Fibroblast of villous mesenchyme (primary cell): Measurements from ENCODE around the gene BBS1. TPM values are rescaled to one million over a fixed set of nuclear protein-coding genes. Genes with fewer than 3 reads are reported as not detected.

ENCODE experiments used
- DNase-seq: peaks from one replicate; pipeline ENCODE4 v3.0.0-alpha.2; 2010; ENCODE audit warnings: low read depth
- H3K4me3 ChIP-seq: 2 replicates; pipeline ENCODE4 v1.5.1; 2011; ENCODE audit warnings: low read depth, mild to moderate bottlenecking, low read length
- CTCF ChIP-seq: IDR thresholded peaks from 2 replicates; pipeline ENCODE4 v1.5.1; 2012; ENCODE audit warnings: low read depth, mild to moderate bottlenecking, low read length; ENCODE audit not compliant: insufficient read depth
- total RNA-seq: library from RNA; depleted of rRNA; stranded (reverse); fragments of >200 nt; gene quantifications from 2 replicates; pipeline ENCODE4 v1.2.3, GENCODE V29; 2012

Gene BBS1
- total RNA-seq, 1 donor = 34.5 TPM

GRCh38 chr11:66549696-66550095, 39.3 kb downstream of the BBS1 start:
- H3K4me3 ChIP-seq = no peak overlapping the region
- TF ChIP-seq CTCF = no peak
- no peak for DNase-seq

GRCh38 chr11:66550887-66551286, 40.5 kb downstream of the BBS1 start:
- no peak for TF ChIP-seq CTCF
- no peak for DNase-seq
- H3K4me3 ChIP-seq = no peak overlapping the region

DNA sequence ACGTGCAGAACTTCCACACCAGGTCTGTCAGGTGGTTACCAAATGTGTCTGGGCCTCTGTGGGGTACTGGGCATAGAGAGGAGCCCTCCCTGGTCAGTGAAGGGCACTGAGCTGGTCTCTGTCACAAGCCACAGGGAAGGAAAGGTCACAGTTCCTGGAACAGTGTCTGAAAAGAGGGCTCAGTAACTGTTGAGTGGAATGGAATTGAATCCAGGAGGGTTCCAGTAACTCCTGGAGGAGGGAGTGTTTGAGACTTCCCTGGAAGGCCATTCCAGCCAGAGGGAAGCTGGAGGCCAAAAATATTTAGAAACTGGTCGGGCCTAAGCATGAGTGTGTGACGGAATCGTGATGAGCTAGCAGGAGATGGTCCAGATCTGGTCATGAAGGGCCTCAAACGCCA, 44.2 kb downstream of the BBS1 start:
- no peak overlapping the region for H3K4me3 ChIP-seq
- no peak for TF ChIP-seq CTCF
- DNase-seq = no peak

DNA sequence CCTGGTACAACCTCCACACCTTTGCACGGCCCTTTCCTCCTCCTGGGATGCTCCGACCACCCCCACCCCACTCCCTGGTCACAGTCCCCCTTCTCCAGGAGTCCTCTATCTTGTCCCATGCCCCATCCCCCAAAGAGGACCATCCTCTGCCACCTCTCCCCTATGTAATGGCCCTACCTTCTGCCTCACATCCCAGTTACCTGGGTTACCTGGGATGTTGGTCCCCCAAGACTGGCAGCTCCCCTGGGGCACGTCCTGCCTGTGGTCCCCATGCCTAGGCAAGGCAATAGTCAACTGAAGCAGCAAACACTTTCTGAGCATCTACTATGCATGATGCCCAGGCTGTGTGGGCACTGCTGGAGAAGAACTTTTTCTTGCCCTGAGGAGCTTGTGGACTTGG, 45.0 kb downstream of the BBS1 start:
- TF ChIP-seq CTCF = no peak
- DNase-seq = no peak
- H3K4me3 ChIP-seq = no peak overlapping the region

DNA sequence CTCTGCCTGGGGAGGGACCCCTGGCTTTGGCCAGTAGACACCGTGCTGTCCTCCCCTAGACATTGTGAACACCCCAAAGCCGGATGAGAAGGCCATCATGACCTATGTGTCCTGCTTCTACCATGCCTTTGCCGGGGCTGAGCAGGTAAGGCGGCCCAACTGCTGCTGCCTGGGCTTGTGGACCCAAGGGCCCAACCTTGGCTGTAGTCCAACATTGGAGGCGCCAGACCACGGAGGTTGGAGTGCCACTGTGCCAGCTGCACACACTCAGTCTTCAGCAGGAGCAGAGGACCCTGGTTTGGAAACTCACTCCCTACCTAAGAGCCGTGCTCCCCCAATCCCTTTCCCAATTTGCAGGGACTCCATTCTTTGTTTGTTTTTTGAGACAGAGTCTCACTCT, 45.7 kb downstream of the BBS1 start:
- no peak for DNase-seq
- no peak for TF ChIP-seq CTCF
- H3K4me3 ChIP-seq = no peak overlapping the region

- no peak overlapping the region for H3K4me3 ChIP-seq
- DNase-seq = no peak
- no peak for TF ChIP-seq CTCF
Measured at GRCh38 chr11:66557733-66558326, 47.4 kb downstream of the BBS1 start.
